Fibroblast of mammary gland (primary cell): Measurements from ENCODE around the gene XIRP1.
"Not testable (repeated sequence)": the region's sequence is repeated elsewhere in the genome, so short reads cannot be mapped to it uniquely, and the experiment has no call there.

Experiments used
- DNase-seq: peaks from one replicate; pipeline ENCODE4 v3.0.0-alpha.2; 2010; ENCODE audit warnings: low read depth
- H3K4me3 ChIP-seq: 2 replicates; pipeline ENCODE4 v1.5.1; 2011; ENCODE audit warnings: low read depth, mild to moderate bottlenecking, low read length, moderate library complexity; ENCODE audit not compliant: control insufficient read depth
- CTCF ChIP-seq: conservative IDR thresholded peaks from 2 replicates; pipeline ENCODE4 v1.5.1; 2011; ENCODE audit warnings: low read depth, low read length, inconsistent platforms; ENCODE audit not compliant: control insufficient read depth, insufficient read depth

The XIRP1 gene

DNA sequence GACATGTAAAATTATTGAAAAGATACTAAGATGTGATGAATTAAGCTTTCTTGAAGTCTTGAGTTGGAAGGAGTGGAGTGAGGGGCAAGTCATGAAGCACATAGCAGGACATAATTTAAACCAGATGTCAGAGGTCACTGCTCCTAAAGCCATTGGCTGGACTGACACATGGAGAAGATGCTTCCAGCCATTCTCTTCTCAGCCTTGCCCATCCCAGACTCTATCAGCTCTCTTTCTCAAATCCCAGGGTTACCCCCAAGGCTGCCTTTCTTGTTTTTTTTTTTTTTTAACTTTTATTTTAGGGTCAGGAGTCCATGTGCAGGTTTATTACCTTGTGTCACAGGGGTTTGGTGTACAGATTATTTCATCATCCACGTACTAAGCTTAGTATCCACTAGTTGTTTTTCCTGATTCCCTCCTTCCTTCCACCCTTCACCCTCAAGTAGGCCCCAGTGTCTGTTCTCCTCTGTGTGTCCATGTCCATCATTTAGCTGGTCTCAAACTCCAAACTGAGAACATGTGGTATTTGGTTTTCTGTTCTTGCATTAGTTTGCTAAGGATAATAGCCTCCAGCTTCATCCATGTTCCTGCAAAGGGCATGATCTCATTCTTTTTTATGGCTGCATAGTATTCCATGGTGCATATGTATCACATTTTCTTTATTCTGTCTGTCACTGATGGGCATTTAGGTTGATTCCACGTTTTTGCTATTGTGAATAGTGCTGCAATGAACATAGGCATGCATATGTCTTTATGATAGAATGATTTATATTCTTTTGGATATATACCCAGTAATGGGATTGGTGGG, 18.9 kb downstream of the XIRP1 start:
- peak; percentile 38 for DNase-seq
- H3K4me3 ChIP-seq: no peak overlapping the region
- no peak for TF ChIP-seq CTCF

DNA sequence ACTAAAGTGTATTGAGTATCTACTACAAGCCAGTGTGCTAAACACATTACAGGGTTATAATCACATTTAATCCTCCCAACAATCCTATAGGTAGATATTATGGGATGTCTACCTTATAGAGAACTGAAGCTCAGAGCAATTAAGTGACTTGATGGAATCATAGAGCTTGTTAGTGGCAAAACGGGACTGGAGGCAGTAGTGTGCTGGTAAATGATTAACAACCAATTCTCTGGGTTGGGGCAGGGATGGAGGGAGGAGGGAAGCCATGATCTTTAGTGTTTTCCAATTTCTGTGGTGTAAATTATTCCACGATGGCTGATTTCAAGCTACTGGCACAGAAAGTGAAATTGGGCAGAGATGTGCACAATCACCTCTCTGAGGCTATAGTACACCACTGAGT, 20.5 kb downstream of the XIRP1 start:
- no peak overlapping the region for H3K4me3 ChIP-seq
- TF ChIP-seq CTCF: no peak
- DNase-seq: no peak

- H3K4me3 ChIP-seq, DNase-seq: not testable (repeated sequence)
Observed at GRCh38 chr3:39170877-39171276, 21.5 kb downstream of the XIRP1 start.

DNA sequence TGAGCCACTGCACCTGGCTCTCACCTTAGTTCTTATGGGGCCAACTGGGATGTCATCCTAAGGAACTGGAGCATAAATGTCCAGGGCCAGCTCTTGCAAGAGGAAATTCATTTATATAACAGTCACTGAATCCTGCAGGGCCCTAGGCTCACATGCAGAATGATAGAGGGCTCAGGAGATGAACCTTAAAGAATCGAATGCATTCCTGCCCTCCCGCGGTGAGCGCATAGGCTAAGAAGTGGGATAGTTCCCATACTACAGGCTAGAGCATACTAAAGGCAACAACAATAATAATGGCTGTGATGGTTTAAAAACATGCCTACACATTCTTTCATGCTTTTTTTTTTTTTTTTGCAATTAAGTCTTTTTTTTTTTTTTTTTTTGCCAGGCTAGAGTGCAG, 21.9 kb downstream of the XIRP1 start:
- TF ChIP-seq CTCF: no peak
- no peak for DNase-seq
- H3K4me3 ChIP-seq: no peak overlapping the region

DNA sequence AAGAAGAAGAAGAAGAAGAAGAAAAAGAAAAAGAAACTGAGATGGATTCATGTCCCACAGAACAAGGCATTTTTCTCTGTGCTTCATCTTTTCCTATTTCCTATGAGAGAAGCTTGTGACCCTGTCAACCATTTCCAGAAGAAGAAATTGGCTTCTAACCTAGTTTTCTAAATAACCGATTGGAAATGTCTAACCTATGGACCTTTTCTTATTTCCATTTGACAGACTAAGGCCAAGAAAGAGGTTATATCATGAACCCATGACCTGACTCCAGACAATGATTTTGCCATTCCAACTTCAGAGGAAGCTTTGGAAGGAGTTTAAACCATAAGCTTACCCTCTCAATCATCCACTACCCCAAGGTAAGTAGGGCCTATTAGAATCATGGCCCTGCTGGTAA, 22.7 kb downstream of the XIRP1 start:
- no peak overlapping the region for H3K4me3 ChIP-seq
- no peak for TF ChIP-seq CTCF
- no peak for DNase-seq

- H3K4me3 ChIP-seq: no peak overlapping the region
- TF ChIP-seq CTCF: no peak
- no peak for DNase-seq
Observed at GRCh38 chr3:39168156-39168780, 24.1 kb downstream of the XIRP1 start.

DNA sequence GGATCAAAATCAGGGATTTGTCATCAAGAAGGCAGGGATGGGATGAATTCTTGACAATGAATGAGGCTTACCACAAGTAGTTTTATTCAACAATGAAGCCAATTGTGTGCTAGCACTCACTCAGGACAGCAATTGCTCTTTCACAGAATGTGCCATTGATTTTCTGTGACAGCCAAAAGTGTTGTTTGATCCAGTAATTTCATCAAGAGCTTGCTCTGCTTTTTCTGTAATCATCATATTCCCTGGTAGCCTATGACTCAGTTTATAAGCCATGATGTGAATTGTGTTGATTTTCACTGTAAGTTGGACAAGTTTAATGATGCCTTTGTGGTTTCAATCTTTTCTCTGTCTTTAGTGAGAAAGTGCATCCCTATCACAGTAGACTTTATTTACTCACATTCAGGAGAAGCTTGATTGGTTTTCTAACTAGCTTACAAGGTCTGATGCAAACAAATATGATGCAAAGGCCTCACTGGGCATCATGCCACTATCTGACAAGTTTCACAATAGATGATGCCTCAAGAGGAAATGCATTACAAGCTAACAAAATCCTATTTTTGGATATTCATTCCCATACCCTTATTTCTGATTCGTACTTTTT, 25.4 kb downstream of the XIRP1 start:
- DNase-seq: peak; percentile 99
- no peak for TF ChIP-seq CTCF
- H3K4me3 ChIP-seq: no peak overlapping the region
